Fibroblast of peridontal ligament (primary cell): Measurements from ENCODE around the gene TMEM259.

Source experiments
- DNase-seq: peaks from one replicate; pipeline ENCODE4 v3.0.0-alpha.2; 2010; ENCODE audit errors: extremely low read depth

The TMEM259 gene

DNA sequence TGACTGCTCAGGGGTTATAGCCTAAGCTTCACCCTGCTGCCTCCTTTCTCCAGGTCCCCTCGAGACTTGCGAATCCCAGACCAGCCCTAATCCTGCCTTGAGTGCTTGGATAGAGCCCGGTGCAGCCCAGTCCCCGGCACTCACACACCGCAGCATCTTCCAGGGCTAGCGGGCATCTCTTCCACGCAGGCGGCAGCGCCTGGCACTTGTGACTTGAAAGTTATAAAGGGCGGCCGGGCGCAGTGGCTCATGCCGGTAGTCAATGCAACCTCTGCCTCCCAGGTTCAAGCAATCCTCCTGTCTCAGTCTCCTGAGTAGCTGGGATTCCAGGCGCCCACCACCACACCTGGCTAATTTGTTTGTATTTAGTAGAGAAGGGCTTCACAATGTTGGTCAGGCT lies 34.8 kb downstream of the TMEM259 start:
- no peak for DNase-seq

DNA sequence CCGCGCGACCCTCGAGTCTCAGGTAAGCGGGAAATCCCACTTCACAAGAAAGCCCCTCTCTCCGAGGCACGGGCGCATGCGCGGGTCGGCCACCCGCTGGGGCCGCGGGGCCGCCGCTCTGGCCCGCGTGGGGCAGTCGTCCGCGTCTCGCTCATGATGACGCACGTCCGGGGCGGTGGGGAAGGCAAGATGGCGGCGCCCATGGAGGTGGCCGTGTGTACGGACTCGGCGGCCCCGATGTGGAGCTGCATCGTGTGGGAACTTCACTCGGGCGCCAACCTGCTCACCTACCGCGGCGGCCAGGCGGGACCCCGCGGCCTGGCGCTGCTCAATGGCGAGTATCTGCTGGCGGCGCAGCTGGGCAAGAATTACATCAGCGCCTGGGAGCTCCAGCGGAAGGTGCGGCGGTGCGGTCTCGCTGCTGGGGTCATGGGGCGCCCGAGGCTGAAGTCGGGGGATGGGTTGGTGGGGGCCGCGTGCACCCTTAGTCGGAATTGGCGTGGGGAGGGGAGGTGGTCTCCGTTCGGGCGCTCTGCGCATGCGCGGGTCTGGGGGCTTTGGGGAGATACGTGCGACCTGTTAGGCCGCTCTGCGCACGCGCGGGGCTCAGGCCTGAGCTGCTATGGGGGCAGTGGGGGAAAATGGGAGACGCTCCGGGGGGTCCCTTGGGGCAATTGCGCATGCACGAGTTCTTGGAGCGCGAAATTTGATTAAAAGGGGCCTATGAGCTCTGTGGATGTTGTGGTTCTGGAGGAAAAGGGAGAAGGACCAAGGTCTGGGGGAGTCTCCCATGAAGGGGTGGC lies 36.6 kb downstream of the TMEM259 start, which contains the start of gene WDR18:
WDR18 (plus strand) TSS at position 181 of the 803 bp plus-strand sequence; CDS start at position 190, 9 bp downstream.
- DNase-seq = peak; percentile 79

DNA sequence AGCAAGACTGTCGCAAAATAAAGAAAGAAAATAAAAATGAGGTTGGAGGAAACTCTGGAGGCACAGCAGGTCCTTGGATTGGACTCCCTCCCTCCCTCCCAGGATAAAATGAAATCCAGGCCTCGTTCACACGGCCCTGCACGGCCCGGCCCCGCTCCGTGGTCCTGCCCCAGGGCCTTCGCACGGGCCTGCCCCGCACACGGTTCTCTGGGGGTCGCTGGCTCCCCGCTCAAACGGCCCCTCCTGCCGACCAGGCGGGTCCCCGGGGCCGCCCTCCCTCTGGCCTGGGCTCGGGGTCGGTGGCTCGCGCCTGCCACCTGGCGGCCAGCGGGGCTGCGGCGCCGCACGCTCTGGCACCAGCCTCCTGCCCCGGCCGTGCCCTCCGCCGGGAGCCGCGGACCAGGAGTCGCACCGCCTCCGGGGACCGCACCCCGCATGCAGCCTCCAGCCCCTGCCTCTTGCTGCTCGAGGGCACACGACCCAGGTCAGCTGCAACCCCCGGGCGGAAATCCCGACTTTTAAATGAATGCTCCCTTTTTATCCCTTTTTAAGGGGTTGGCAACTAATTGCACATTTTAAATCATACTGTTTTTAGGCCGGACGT lies 38.3 kb downstream of the TMEM259 start:
- DNase-seq = peak; percentile 49

DNA sequence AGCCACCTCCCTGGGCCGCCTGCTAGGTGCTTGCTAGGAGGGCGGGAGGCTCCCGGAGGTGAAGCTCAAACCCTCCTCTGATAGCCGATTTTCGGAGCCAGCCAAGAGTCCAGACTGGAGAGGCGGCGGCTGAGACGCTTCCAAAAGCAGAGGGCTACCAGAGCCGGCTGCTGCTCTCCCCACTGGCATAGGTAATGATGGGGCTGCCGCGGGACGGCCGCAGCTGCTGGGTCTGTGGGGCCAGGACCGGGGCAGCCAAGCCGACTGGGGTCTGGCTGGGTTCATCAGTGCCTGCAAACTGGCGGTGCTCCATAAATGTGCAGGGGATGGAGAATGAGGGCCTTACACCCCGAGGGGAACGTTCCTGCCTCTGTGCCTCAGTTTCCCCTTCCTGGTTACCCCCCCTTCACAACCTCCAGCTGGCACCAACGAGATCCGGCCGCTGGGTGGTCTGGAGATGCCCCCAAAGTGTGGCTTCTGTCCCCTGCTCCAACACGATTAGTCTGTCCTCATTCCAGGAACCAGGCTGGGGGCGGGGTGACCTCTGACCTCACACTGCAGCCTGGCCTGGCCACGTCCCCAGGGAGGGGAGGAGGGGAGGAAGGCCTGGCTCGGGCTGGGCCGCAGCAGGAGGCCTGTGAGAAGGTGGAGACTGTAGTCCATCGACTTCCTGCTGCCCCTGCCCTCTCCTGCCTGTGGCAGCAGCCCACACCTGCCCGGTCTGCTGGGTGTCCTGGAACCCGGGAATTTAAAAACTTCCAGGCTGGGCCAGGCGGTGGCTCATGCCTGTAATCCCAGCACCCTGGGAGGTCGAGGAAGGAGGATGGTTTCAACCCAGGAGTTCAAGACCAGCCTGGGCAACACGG lies 40.6 kb downstream of the TMEM259 start:
- no peak for DNase-seq

DNA sequence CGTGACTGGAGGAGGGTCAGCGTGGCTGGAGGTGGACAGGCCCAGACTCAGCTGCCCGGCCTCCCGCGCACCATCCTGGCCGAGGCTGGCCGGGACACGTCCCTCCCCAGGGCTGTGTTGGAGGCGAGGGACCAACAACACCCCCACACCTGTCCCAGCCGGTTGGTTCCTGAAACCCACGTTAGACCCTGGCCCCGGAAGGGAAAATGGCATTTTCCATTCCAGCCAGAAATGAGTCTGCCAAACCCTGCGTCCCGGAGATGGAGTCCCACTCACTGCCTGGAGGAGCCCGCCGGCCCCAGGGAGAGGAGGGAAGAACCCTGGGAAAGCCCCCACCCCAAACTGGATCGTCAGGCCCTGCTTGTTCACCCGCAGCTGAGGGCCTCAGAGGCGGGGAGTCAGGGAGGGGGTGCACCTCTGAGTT lies 41.6 kb downstream of the TMEM259 start:
- no peak for DNase-seq

DNA sequence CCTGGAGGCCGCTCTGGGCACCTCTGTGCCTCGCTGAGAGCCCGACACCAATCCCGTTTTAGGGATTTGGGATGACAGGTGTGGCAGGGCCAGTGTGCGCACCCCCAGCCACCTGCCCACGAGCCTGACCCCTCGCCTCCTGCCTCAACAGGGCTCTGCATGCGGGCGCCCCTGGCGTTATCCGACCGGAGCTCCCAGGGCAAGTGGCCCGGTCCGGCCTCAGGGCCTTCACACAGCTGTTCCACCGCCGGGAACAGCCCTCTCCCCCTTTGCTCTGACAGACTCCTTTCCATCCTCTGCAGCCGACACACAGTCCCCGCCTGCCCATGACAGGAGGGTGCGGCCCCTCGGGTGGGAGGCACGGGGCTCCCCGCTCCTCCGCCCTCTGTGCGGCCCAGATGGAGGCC lies 43.9 kb downstream of the TMEM259 start:
- DNase-seq = no peak

DNA sequence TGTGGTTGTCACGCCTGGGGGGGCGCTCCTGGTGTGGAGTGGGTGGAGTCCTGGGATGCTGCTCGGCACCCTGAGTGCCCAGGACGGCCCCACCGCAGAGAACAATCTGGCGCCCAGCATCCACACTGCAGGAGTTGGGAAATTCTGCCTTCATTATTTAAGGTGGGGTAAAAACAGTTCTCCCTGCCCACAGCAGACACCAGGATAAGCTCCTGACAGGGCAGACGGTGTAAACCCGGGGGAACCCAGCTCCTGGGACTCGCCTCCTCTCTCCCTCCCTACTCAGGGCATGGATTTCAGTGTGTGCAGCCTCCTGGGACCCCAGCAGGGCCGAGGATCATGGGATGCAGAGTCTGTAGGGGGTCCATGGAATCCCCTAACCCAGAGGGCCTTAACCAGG lies 44.4 kb downstream of the TMEM259 start:
- DNase-seq = no peak

DNA sequence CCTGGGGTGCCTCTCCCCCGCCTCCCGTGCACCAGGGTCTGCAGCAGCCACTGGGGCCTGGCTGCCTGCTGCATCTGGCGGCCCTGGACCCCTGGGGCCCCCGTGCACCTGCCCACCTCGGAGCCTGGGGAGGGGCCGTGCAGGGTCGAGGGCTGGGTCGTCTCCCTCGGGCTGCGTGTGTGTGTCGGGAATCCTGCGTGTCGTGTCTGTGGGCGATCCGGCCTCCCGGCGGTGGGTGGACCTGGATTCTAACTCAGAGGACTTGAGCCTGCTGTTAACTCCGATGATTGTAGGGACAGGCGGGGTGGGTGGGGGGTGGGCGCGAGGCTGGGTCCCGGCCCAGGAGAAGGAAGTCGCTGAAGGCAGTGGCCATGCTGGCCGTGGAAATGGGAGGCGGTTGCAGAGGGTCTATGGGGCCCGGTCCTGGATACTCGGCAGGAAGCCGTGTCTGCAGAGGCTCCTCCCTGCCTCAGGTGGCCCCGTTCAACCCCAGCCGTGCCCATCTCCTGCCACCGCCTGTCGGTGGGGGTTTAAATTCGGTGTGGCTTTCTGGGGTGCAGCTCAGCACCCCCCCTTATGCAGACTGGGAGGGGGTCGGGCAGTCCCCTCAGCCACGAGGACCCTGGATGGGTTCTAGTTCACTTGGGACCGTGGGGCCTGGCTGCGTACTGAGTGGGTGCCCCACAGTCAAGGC lies 46.2 kb downstream of the TMEM259 start:
- DNase-seq = no peak

DNA sequence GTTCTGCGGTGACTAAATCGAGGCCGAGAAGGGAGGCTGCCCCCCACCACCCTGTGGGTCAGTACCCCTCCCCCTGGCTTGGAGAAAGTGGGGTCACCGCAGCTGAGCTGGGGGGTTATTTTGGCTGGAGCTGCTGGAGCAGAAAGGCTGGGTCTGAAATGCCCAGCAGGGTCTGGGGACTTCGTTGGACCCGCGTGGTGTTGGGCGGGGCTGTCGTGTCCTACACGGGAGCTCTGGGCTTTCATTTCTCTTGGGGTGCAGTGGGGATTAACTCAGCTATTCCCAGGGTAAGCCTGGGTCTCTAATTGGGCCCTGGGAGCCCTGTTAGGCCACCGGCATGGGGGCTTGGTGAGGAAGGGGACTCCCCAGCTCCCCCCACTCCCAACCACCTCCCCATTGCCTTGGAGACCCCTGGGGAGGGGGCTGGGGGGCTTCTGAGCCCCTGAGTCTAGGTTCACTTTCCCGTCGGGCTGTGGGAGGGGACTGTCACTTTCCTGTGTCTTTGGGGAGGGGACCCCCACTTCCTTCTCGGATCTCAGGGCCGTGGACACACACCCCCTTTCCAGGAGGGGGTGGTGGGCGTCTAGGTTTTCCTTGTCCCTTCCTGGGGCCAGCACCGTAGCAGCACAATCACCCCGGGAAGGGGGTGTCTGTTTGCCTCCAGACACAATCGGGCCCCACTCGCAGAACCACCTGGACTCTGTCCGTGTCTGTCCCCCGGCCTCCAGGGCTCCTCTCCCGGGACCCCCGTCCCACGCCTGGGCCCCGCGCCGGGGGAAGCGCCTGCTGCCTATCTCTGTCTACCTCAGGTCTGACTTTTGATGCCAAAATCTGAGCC lies 47.0 kb downstream of the TMEM259 start:
- no peak for DNase-seq

DNA sequence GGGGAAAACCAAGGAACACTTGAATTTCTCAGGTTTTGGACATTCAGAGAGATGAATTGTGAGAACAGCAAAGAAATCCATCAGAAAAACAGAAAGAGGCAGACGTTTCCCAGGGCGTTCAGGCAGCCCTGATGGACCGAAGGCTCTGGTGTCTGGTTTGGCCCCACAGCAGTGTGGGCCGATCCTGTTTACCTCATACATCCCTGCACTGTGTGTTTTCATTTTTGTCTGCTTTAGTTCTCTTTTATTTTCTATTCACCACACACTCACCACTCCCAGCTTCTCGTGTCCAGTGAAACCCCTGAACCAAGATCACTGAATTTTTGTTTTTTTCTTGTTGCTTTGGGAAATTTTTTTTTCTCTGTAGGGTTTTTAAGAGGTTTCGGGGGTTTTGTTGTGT lies 48.6 kb downstream of the TMEM259 start:
- no peak for DNase-seq

DNA sequence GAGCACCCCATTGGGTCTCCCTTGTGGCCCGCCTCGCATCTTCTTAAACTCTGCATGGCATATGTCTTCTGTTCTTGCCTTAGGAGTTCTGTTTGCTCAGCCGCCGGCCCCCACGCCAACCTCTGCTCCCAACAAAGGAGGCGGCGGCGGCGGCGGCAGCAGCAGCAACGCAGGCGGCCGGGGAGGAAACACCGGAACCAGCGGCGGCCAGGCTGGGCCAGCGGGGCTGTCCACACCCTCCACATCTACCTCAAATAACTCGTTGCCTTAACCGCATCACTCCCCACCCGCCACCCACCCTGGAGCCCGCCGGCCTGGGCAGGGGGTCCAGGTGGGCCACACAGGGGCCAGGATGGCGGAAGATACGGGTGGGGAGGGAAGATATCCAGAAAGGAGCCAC lies 49.1 kb downstream of the TMEM259 start:
- no peak for DNase-seq

DNA sequence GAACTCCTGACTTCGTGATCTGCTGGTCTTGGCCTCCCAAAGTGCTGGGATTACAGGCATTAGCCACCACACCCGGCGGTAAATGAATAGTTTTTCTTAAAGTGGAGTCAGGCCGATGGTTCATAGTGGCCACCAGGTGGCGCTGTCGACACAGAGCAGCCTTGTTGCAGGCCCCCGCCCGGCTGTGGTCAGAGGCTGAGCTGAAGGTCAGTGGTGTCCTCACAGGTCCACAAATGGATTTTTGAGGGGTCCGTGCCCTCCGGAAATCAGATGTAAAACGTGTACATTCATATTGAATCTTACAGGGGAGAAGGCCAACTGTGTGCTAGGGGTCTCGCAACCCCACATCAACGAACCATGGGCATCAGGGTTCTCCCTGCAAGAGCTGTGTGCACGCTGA lies 50.2 kb downstream of the TMEM259 start:
- peak; percentile 6 for DNase-seq

DNA sequence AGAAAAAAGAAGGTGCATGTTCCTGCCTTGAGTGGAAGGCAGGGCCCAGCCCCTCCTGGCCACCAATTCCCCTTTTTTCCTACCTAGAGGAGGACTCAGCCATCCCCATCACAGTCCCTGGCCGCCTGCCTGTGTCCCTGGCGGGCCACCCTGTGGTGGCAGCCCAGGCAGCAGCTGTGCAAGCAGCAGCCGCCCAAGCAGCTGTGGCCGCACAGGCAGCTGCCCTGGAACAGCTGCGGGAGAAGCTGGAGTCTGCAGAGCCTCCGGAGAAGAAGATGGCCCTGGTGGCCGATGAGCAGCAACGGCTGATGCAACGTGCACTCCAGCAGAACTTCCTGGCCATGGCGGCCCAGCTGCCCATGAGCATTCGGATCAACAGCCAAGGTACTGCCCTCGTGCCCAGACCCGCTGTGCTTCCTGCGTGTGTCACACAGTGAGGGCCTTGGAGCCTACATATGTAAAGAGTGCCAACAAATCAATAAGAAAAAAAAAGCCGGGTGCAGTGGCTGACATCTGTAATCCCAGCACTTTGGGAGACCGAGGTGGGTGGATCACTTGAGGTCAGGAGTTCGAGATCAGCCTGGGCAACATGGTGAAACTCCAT lies 54.3 kb downstream of the TMEM259 start:
- DNase-seq = no peak

DNA sequence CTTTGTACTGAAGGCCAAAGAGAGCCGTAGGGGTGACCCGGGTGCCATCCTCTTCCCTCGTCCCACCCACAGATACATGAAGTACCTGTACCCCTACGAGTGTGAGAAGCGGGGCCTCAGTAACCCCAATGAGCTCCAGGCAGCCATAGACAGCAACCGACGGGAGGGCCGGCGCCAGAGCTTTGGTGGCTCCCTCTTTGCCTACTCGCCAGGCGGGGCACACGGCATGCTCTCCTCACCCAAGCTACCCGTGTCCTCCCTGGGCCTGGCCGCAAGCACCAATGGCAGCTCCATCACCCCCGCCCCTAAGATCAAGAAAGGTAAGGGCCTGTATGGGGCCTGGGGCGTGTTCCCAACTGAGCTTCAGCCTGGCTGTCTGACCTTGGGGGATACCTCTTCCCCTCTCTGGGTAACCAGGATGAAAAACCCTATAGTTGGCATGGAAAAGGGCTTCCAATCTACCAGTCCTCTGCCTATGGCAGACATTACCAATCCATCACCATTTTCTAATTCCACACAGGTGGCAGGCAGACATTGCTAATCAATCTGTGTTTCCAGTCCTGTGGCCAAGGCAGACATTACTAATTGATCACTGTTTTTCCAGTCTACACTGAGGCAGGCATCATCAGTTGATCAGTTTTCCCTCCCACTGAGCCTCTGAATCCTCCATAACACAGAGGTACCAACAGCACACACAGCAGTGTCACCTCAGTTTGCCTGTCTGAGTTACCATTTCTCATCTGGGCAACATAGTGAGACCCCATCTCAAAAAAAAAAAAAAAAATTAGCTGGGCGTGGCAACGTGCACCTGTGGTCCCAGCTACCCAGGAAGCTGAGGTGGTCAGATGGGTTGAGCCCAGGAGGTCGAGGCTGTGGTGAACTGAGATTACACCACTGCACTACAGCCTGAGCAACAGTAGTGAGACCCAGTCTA lies 55.9 kb downstream of the TMEM259 start:
- peak; percentile 7 for DNase-seq

DNA sequence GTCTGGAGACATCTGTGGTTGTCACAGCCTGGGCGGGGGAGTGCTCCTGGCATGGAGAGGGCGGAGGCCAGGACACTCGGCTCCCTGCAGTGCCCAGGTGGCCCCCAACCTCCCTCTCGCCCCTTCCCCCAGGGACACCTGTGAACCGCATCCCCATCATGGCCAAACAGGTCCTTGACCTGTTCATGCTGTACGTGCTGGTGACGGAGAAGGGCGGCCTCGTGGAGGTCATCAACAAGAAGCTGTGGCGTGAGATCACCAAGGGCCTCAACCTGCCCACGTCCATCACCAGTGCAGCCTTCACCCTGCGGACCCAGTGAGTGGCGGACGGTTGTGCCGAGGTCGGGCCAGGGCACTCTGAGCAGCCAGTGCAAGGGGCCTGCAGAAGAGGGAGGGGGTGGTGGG lies 56.8 kb downstream of the TMEM259 start:
- DNase-seq = no peak

DNA sequence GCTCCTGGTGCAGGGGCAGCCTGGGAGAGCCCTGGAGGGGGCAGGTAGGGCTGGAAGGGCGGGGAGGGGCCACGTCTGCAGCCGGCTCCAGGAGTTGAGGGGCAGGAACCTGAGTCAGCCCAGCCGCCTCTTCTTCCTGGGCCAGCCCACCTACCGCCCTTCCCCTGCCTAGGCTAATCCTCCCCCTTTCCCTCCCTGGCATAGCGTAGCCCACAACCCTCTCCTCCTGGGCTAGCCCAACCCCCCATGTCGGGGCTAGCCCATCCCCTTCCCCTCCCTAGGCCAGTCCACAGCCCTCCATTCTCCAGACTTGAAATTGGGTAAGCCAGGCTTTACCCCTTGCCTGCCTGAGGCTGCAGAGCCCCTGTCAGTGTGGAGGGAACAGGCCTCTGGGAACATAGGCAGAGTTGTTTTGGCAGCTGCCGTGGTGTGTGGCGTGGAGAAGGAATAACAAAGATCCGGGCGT lies 57.4 kb downstream of the TMEM259 start:
- no peak for DNase-seq

DNA sequence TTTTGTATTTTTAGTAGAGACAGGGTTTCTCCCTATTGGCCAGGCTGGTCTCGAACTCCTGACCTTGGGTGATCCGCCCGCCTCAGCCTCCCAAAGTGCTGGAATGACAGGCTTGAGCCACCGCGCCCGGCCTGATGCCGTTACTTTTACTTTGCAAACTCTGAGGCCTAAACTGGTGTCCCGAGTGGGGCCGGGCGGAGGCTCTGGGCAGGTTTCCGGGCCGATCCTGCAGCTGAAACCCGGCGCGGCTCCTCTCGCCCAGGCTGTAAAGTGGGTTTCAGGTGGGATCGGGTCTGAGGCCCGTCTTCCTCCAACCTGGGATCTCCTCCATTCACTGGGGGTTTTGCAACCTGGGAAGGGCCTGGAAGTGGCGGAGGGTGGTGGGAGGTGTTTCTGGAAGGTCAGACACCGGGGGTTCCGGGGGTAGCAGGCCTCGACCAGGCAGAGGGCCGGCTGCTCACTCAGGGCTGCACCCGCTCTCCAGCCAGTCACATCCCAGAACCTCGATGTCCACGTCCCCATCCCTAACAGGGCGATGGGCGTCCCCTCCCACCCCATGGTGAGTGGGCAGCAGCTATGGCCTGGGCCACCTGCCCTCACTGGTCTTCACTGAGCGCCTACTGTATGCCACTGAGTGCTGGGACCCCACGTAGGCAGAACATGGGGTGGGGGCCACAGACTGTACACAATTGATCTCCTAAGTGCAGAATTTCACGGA lies 58.1 kb downstream of the TMEM259 start:
- DNase-seq = no peak

DNA sequence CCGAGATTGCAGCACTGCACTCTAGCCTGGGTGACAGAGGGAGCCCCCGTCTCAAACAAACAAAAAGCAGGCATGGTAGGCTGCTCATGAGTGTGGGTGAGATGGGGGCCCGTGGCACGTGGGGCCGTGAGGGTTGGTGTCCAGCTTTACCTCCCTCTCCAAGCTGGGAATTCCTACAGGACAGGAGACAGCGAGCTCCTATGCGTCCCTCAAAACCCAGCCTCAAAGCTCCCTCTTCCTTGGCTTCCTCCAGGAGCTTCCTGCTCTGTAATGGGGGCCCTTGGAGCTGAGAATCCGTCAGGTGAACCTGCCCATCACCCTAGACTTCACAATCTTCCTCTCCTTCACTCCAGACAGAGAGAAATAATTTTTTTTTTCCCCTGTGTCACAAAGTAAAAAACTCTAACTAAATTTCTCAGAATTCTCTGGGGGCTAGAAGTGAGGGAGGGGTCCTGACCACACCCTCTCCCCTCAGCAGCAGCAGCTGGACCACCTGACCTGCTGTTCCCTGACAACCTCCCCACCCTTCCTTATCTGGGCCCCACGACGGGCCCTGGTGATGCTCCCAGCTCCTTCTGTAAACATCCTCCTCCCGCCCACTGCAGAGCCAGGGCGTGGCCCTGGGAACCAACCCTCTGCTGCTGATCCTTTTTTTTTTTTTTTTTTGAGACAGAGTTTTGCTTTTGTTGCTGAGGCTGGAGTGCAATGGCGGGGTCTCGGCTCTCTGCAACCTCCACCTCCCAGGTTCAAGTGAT lies 58.9 kb downstream of the TMEM259 start:
- peak; percentile 32 for DNase-seq
